HG02981 (cell line): ENCODE measurements around the gene ROR2.

Experiments used
- ATAC-seq: cut with Tn5 transposase; IDR thresholded peaks from one replicate; pipeline ENCODE4 v1.9.1; 2021; ENCODE audit warnings: mild to moderate bottlenecking, moderate library complexity; ENCODE audit not compliant: unreplicated experiment

Gene ROR2

GRCh38 chr9:91697201-91697600, 252.8 kb downstream of the ROR2 start:
- no peak for ATAC-seq

DNA sequence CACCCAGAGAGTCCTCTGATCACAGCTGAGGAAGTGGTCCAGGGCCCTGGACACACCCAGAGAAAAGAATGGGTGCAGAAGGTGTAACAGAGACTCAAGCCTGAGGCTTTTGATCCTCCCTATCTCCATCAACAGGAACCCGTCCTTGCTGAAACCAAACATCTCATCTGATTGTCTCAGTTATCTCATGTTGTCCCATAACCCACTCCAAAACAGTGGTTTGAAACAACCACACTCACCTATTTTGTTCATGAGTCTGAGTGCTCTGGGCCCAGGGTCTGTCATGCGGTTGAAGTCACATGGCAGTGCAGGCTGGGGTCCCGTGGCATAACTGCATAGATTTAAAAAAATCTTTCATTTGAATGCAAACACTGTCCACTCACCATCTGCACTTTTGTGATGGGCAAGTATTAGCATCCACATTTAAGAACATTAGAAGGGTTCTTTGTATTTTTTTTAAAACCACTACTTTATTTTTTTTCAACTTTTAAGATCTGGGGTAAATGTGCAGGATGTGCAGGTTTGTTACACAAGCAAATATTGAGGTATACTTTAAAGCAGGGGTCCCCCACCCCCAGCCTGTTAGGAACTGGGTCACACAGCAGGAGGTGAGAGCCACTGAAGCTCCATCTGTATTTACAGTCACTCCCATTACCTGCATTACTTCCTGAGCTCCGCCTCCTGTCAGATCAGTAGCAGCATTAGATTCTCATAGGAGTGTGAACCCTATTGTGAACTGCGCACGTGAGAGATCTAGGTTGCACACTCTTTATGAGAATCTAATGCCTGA, 255.8 kb downstream of the ROR2 start:
- ATAC-seq = no peak

DNA sequence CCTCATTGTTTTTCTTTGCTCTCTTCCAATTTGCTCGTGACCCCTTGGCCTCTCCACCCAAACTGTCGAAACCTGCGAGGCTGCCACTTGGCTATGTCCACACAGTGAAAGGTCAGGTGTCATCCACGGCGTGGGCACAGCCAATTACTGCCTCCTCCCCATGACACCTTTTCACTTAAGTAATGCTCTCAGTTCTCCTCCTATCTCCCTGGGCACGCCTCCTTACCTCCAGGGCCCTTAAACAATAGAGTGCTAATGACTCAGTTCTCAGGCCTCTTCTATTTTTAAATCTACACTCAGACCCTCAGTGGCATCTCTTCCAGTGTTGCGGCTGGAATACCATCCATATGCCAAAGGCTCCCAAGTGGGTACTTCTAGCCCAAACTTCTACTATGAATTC, 256.8 kb downstream of the ROR2 start:
- ATAC-seq = no peak

- ATAC-seq = no peak
Measured at GRCh38 chr9:91690540-91691249, 259.3 kb downstream of the ROR2 start.

GRCh38 chr9:91689006-91689405, 261.0 kb downstream of the ROR2 start:
- ATAC-seq = no peak

- no peak for ATAC-seq
Measured at GRCh38 chr9:91683269-91683668, 266.8 kb downstream of the ROR2 start.

GRCh38 chr9:91682806-91683205, 267.2 kb downstream of the ROR2 start:
- no peak for ATAC-seq

DNA sequence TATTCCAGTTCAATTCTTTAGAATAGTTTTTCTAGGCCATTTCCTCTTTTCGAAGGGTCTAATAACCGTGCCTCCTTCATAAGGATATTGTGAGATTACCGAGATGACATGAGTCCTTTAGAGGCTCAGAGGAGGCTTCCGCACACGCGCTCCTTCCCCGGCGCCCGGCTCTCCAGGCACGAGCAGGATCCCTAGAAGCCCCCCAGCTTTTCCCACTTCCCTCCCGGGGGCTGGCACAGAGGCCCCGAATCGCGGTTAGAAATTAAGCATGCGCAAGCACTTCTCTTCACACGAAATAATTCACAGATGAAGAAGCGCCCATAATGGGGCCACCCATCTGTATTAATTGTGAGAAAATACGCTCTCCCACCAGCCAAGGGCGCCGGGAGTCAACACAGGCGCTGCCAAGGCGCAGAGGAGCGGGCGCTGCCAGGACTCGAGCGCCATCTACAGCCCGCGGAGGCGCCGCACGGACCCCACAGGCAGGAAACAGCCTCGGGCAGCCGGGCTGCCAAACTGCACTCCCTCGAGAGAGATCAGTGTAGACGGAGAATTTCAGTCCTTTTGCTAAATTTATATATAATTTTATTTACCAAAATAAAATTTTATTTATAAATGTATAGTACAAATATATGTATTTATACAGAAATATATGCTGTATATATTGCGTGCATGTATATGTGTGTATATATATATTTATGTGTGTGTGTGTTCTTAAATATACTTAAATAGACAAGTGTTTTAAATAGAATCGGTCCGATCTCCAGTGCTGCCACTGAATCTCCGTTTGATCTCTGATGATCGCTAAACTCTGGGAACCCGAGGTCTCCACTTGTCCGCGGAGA, 268.3 kb downstream of the ROR2 start:
- ATAC-seq = no peak

- ATAC-seq = no peak
Measured at GRCh38 chr9:91680998-91681397, 269.0 kb downstream of the ROR2 start.

DNA sequence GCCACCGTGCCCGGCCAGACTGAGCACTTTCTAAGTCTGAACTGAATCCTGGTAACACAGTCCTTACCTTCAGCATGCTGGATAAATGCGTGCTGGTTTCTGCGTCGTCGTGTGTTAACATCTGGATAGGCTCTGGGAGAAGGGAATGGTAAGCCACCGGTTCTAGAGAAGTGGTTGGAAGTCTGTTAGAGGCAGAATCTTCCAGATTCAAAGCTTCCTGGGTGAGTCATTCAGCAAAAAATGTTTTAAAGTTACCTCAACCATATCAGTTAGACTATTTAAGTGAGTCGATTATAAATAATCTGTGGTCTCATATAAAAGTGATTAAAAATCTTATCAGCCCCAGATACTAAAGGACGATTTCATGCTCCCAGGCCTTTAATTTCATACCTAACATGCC, 269.9 kb downstream of the ROR2 start:
- ATAC-seq = no peak

DNA sequence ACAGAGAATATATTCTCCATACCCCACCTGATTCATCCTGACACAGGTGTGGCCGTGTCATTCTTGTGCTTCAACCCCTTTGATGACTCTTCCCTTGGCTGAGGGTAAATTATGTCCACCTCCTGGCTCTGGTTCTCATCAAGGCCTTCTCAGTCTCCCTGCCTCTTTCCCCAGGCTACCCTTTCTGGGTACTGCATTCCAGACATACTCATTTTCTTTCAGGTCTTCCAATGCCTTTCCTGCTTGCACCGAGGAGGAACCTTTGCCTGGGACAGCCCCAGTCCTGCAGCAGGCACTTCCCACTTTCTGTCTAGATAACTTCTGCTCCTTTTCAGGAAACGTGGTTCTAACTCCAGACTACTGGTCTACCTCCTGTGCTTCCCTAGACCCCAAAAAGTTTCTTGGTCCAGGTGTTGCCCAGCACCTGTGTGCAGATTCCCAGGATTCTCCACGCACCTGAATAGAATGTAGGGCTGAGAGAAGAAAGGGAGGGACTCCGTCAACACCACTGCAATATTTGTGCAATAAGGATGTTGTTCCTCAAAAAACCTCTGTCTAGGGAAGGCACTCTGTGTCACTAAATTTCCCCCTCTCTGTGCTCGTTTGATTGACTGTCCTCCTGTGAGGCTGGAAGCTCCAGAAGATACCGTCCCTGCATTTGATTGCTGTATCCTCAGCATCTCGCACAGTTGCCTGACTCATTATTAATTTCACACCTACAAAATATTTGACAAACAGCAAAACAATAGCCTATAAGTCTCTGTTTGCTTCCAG, 271.0 kb downstream of the ROR2 start:
- ATAC-seq = no peak

DNA sequence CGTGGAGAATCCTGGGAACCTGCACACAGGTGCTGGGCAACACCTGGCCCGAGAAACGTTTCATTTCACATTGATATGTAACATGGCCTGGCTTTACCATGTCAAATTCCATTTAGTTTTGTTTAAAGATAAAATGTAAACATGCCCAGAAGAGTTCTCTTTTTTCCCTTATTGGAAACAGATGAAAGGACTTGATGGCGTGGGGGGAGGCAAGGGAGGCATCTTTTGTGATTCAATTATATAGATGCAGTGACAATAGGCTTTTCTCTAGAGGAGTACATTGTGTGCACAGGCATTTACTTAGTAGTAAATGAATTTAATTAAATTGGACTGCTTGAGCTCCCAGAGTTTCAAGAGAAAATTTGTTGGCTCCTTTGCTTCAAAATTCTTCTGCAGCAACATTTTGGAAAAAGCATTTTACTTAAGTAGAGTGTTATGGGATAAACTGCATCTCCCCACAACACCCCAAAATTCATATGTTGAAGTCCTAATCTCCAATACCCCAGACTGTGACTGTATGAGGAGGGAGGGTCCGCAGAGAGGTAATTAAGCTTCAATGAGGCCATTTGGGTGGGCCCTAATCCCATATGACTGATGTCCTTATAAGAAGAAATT, 272.1 kb downstream of the ROR2 start:
- ATAC-seq = no peak

- no peak for ATAC-seq
Measured at GRCh38 chr9:91677331-91677730, 272.7 kb downstream of the ROR2 start.

GRCh38 chr9:91676046-91676445, 274.0 kb downstream of the ROR2 start:
- ATAC-seq = no peak

DNA sequence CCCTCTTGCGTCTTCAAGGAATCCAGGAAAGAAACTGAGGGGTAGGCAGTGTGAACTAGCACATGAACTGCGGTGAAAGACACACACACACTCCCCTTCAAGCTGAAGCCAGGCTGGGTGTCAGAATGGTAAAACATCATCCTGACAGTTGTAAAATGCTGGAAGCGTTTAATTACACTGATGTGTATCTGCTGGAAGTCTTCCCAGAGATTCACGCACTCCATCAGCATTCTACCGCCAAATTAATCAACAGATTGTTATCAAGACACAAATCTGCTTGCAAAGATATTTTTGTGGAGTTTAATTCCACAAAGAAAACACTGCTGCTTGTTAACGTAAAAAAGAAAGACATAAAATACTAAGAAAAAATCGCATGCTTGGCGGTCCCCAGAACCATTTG, 285.4 kb downstream of the ROR2 start:
- no peak for ATAC-seq

- no peak for ATAC-seq
Measured at GRCh38 chr9:91663858-91664257, 286.2 kb downstream of the ROR2 start.

DNA sequence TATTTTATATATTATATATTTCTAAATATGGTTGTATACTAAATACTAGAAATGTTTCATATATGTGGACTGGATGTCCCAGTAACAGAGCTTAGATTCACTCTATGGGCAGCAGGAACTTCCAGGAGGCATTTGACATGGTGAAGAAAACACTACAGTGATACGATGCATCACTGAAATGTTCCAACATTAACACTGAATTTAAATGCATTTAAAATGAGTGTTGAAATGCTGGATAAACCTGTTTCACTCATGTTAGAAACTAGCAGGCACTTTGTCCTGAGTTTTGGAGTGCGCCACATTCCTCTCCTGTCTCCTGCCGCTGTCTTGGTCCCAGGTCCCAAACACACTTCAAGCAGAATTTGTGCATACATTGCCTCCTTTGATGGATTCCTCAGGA, 288.6 kb downstream of the ROR2 start:
- no peak for ATAC-seq

GRCh38 chr9:91660521-91660920, 289.5 kb downstream of the ROR2 start:
- ATAC-seq = no peak

DNA sequence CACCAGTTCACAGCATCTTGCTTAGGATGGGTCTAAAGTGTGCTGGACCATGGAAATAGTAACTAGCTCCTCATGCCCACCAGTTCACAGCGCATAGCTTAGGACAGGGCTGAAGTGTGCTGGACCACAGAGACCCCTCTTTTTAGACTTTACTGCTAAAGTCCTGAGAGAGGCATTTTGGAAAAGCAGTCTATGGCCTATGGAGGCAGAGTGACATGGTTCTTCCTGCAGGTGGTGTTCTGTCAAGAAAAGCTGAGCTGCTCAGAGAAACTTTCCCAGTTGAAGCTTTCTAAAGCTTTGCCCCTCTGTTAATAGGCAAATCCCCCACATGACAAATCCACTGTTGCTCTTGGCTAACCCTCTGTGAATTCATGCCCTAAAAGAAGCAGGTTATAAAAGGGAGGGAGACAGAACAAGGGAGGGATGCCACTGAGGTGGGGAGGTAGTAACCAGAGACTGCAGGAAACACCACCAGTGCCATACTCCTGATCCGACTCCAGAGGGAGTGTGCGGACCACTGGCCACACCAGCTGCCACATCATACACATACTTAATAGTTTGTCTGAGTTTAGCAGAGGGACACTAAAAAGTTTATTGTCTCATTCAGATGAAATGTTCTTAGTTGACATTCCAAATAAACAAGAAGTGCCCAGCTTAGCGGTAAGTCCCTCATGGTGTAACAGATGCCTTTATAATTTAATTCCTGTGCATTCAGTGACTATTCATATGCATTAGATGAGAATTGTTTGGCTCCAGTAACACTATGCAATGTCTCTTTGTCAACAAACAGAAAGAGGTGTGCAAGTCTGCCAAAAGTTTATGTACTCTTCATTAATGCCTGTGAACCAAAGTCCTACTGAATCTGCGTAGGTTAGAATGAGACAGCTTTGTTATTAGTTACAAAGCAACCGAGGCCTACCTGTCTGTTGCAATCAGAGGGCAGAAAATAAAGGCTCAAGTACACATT, 290.2 kb downstream of the ROR2 start:
- no peak for ATAC-seq
